WTC11 (cell line): ENCODE data around the gene ANGEL2. TPM values are rescaled to one million over a fixed set of nuclear protein-coding genes. Genes with fewer than 3 reads are reported as not detected.

ENCODE experiments used
- ATAC-seq: fragments of 200-7000 bp; cut with Tn5 transposase; 2 replicates; pipeline ENCODE4 v1.10.0; 2021; ENCODE audit warnings: mild to moderate bottlenecking, moderate library complexity
- CTCF ChIA-PET: fragments of 300-600 bp; sonication (Branson Sonifier 250); formaldehyde crosslinking; loops from one replicate; lab custom pipeline; 2021; ENCODE audit warnings: antibody characterized with exemption; lab: Charles Lee
- POLR2A ChIA-PET: fragments of 350-600 bp; sonication (Branson Sonifier 250); formaldehyde crosslinking; loops from one replicate; lab custom pipeline; 2021; ENCODE audit warnings: antibody characterized with exemption; lab: Charles Lee
- DNase-seq: peaks from one replicate; pipeline ENCODE4 v3.0.0; 2021; ENCODE audit warnings: low spot score
- H3K27ac Mint-ChIP-seq: 2 replicates; pipeline ENCODE4 v1.8.0; 2021; ENCODE audit warnings: mixed read lengths
- H3K27me3 Mint-ChIP-seq: 2 replicates; pipeline ENCODE4 v1.8.0; 2021; ENCODE audit warnings: low read depth, mild to moderate bottlenecking, moderate library complexity, mixed read lengths
- H3K36me3 Mint-ChIP-seq: 2 replicates; pipeline ENCODE4 v1.8.0; 2021; ENCODE audit warnings: mixed read lengths
- H3K4me1 Mint-ChIP-seq: 2 replicates; pipeline ENCODE4 v1.8.0; 2022; ENCODE audit warnings: mixed read lengths
- H3K4me3 Mint-ChIP-seq: 2 replicates; pipeline ENCODE4 v1.8.0; 2021; ENCODE audit warnings: mild to moderate bottlenecking, moderate library complexity, mixed read lengths
- H3K9me3 Mint-ChIP-seq: 2 replicates; pipeline ENCODE4 v1.8.0; 2021; ENCODE audit warnings: mixed read lengths
- ATF3 ChIP-seq: sonication (generic); formaldehyde crosslinking; conservative IDR thresholded peaks from 2 replicates; pipeline ENCODE4 v1.8.1; 2022; ENCODE audit warnings: mild to moderate bottlenecking, missing genetic modification reagents
- ETV6 ChIP-seq: sonication (generic); formaldehyde crosslinking; IDR thresholded peaks from 2 replicates; pipeline ENCODE4 v1.8.1; 2022; ENCODE audit warnings: mild to moderate bottlenecking, missing genetic modification reagents
- FOXJ3 ChIP-seq: sonication (generic); formaldehyde crosslinking; IDR thresholded peaks from 2 replicates; pipeline ENCODE4 v1.9.0; 2021; ENCODE audit warnings: missing genetic modification reagents, mild to moderate bottlenecking, borderline replicate concordance
- FOXP4 ChIP-seq: sonication (generic); formaldehyde crosslinking; IDR thresholded peaks from 2 replicates; pipeline ENCODE4 v1.8.0; 2022; ENCODE audit warnings: mild to moderate bottlenecking, missing genetic modification reagents
- GTF2I ChIP-seq: fragments of 250-450 bp; sonication (Bioruptor Pico); conservative IDR thresholded peaks from 2 replicates; pipeline ENCODE4 v1.4.0; 2021; ENCODE audit warnings: mild to moderate bottlenecking
- HMGXB4 ChIP-seq: sonication (generic); formaldehyde crosslinking; IDR thresholded peaks from 2 replicates; pipeline ENCODE4 v1.8.1; 2023; ENCODE audit warnings: mild to moderate bottlenecking, moderate library complexity, missing genetic modification reagents
- MAX ChIP-seq: sonication (generic); formaldehyde crosslinking; IDR thresholded peaks from 2 replicates; pipeline ENCODE4 v1.8.0; 2022; ENCODE audit warnings: mild to moderate bottlenecking, missing genetic modification reagents
- MYBL2 ChIP-seq: sonication (generic); formaldehyde crosslinking; IDR thresholded peaks from 2 replicates; pipeline ENCODE4 v1.8.1; 2023; ENCODE audit warnings: mild to moderate bottlenecking, moderate library complexity, missing genetic modification reagents
- NR2C2 ChIP-seq: sonication (generic); formaldehyde crosslinking; IDR thresholded peaks from 2 replicates; pipeline ENCODE4 v1.8.0; 2022; ENCODE audit warnings: mild to moderate bottlenecking, missing genetic modification reagents
- PRDM15 ChIP-seq: sonication (generic); formaldehyde crosslinking; IDR thresholded peaks from 2 replicates; pipeline ENCODE4 v1.8.0; 2022; ENCODE audit warnings: missing genetic modification reagents
- PREB ChIP-seq: sonication (generic); formaldehyde crosslinking; IDR thresholded peaks from 2 replicates; pipeline ENCODE4 v1.8.1; 2022; ENCODE audit warnings: mild to moderate bottlenecking, missing genetic modification reagents, moderate library complexity, borderline replicate concordance
- SOX15 ChIP-seq: fragments of 250-450 bp; sonication (Bioruptor Pico); IDR thresholded peaks from 2 replicates; pipeline ENCODE4 v1.9.0; 2021; ENCODE audit warnings: mild to moderate bottlenecking
- TP53 ChIP-seq: sonication (generic); formaldehyde crosslinking; IDR thresholded peaks from 2 replicates; pipeline ENCODE4 v1.8.1; 2023; ENCODE audit warnings: mild to moderate bottlenecking, missing genetic modification reagents
- ZSCAN18 ChIP-seq: fragments of 250-450 bp; sonication (Bioruptor Pico); IDR thresholded peaks from 2 replicates; pipeline ENCODE4 v2.1.2; 2022; ENCODE audit warnings: mild to moderate bottlenecking, moderate library complexity
- total RNA-seq: library from RNA; stranded (reverse); gene quantifications from 3 replicates; pipeline ENCODE4 v1.2.3, GENCODE V29; 2021

The ANGEL2 gene
- total RNA-seq, 1 experiment from 2014 or later: 38.6 TPM

GRCh38 chr1:213020016-213020415, 4.3 kb upstream of the ANGEL2 start (continued):
- no peak for TF ChIP-seq GTF2I (CRISPR knock-in tag)

- CTCF ChIA-PET: no interaction called here
- peaks cover 13% of the 10 kb centered on the region for H3K9me3 Mint-ChIP-seq
- POLR2A ChIA-PET: no interaction called here
- no peak overlapping the region for H3K27ac Mint-ChIP-seq
- no peak overlapping the region for H3K4me3 Mint-ChIP-seq
- ATAC-seq (no peak), DNase-seq (no peak)
- H3K36me3 Mint-ChIP-seq: no peaks in the 10 kb centered on the region
- H3K27me3 Mint-ChIP-seq: peaks cover 14% of the 10 kb centered on the region; the same call in 1 of the 2 replicates
- H3K4me1 Mint-ChIP-seq: peaks cover 4% of the 10 kb centered on the region; the same call in 1 of the 2 replicates
- no peak for TF ChIP-seq ATF3 (CRISPR knock-in tag)
- TF ChIP-seq SOX15 (CRISPR knock-in tag): no peak
- no peak for TF ChIP-seq FOXJ3 (CRISPR knock-in tag)
- no peak for TF ChIP-seq ZSCAN18 (CRISPR knock-in tag)
- no peak for TF ChIP-seq PRDM15 (CRISPR knock-in tag)
- no peak for TF ChIP-seq MYBL2 (CRISPR knock-in tag)
- no peak for TF ChIP-seq ETV6 (CRISPR knock-in tag)
- TF ChIP-seq PREB (CRISPR knock-in tag): no peak
- TF ChIP-seq MAX (CRISPR knock-in tag): no peak
- TF ChIP-seq TP53: no peak
- TF ChIP-seq HMGXB4 (CRISPR knock-in tag): no peak
- no peak for TF ChIP-seq FOXP4
- TF ChIP-seq NR2C2 (CRISPR knock-in tag): no peak
- TF ChIP-seq, all 79 proteins: peak for 0
These were observed 3.8 kb upstream of the ANGEL2 start for GRCh38 chr1:213019450-213019849.
